GM23338 (cell line): ENCODE measurements around the gene CD63. TPM values are rescaled to one million over a fixed set of nuclear protein-coding genes. Genes with fewer than 3 reads are reported as not detected.

Experiments
- ATAC-seq: fragments of 200-7000 bp; cut with Tn5 transposase; 3 replicates; pipeline ENCODE4 v1.9.1; 2020
- DNase-seq: peaks from one replicate; pipeline ENCODE4 v3.0.0-alpha.2; 2015; ENCODE audit warnings: low spot score
- H2AFZ ChIP-seq: fragments of 200-600 bp; sonication (generic); 2 replicates; pipeline ENCODE4 v1.8.0; 2016; ENCODE audit warnings: antibody characterized with exemption, mild to moderate bottlenecking, moderate library complexity
- H3F3A ChIP-seq: fragments of 200-600 bp; sonication (generic); replicated peaks from 2 replicates; pipeline ENCODE4 v1.8.0; 2017; ENCODE audit warnings: antibody characterized with exemption, mixed run types, low read depth
- H3K27ac ChIP-seq: fragments of 200-600 bp; sonication (generic); 2 replicates; pipeline ENCODE4 v1.6.1; 2016; ENCODE audit warnings: low read depth
- H3K27me3 ChIP-seq: fragments of 200-600 bp; sonication (generic); 2 replicates; pipeline ENCODE4 v1.8.0; 2016; ENCODE audit warnings: mild to moderate bottlenecking, mixed run types, moderate library complexity; ENCODE audit not compliant: insufficient read depth
- H3K36me3 ChIP-seq: fragments of 200-600 bp; sonication (generic); 2 replicates; pipeline ENCODE4 v1.8.0; 2016; ENCODE audit warnings: mild to moderate bottlenecking; ENCODE audit not compliant: insufficient read depth
- H3K4me1 ChIP-seq: fragments of 200-600 bp; sonication (generic); 2 replicates; pipeline ENCODE4 v1.8.0; 2016; ENCODE audit warnings: mild to moderate bottlenecking, moderate library complexity; ENCODE audit not compliant: insufficient read depth
- H3K4me2 ChIP-seq: fragments of 200-600 bp; sonication (generic); 2 replicates; pipeline ENCODE4 v1.7.1; 2017; ENCODE audit warnings: mixed run types
- H3K4me3 ChIP-seq: fragments of 200-600 bp; sonication (generic); 2 replicates; pipeline ENCODE4 v1.6.1; 2016; ENCODE audit warnings: mixed run types
- H3K79me2 ChIP-seq: fragments of 200-600 bp; sonication (generic); replicated peaks from 2 replicates; pipeline ENCODE4 v1.8.0; 2017; ENCODE audit warnings: mild to moderate bottlenecking; ENCODE audit not compliant: insufficient read depth
- H3K9me2 ChIP-seq: fragments of 200-600 bp; sonication (generic); 2 replicates; pipeline ENCODE4 v1.8.0; 2017; ENCODE audit not compliant: insufficient read depth
- H4K20me1 ChIP-seq: fragments of 200-600 bp; sonication (generic); replicated peaks from 2 replicates; pipeline ENCODE4 v1.8.0; 2017; ENCODE audit warnings: mild to moderate bottlenecking; ENCODE audit not compliant: insufficient read depth
- H3K27ac Mint-ChIP-seq: 2 replicates; pipeline ENCODE4 v1.8.0; 2020; ENCODE audit warnings: inconsistent platforms, mild to moderate bottlenecking, moderate library complexity, mixed read lengths
- H3K27me3 Mint-ChIP-seq: 3 replicates; pipeline ENCODE4 v1.8.0; 2022; ENCODE audit warnings: low read depth, mild to moderate bottlenecking, moderate library complexity, mixed read lengths, inconsistent platforms; ENCODE audit not compliant: insufficient read depth, poor library complexity
- H3K36me3 Mint-ChIP-seq: 3 replicates; pipeline ENCODE4 v1.8.0; 2021; ENCODE audit warnings: low read depth, mild to moderate bottlenecking, inconsistent platforms, moderate library complexity, mixed read lengths
- H3K4me1 Mint-ChIP-seq: 3 replicates; pipeline ENCODE4 v1.8.0; 2020; ENCODE audit warnings: mild to moderate bottlenecking, inconsistent platforms, mixed read lengths
- H3K4me3 Mint-ChIP-seq: 3 replicates; pipeline ENCODE4 v1.8.0; 2021; ENCODE audit warnings: moderate library complexity, mild to moderate bottlenecking, inconsistent platforms, mixed read lengths
- H3K9me3 Mint-ChIP-seq: 3 replicates; pipeline ENCODE4 v1.8.0; 2020; ENCODE audit warnings: moderate library complexity, mild to moderate bottlenecking, inconsistent platforms, mixed read lengths
- CREB1 ChIP-seq: fragments of 250-450 bp; sonication (Bioruptor Pico); IDR thresholded peaks from 2 replicates; pipeline ENCODE4 v1.5.0; 2020; ENCODE audit warnings: low read depth, mild to moderate bottlenecking, moderate library complexity
- CTCF ChIP-seq, 2 experiments: fragments of 200-600 bp in 1 of 2; sonication (generic) in 1 of 2; conservative IDR thresholded peaks; 2 replicates each; pipeline versions ENCODE4 v1.5.1 to v1.6.1; 2016 to 2017; ENCODE audit warnings: antibody characterized with exemption in 2 of 2, low read depth in 2 of 2, mild to moderate bottlenecking in 2 of 2, moderate library complexity in 1 of 2
- ETS1 ChIP-seq: IDR thresholded peaks from 2 replicates; pipeline ENCODE4 v1.6.1; 2016; ENCODE audit warnings: antibody characterized with exemption
- NANOG ChIP-seq: IDR thresholded peaks from 2 replicates; pipeline ENCODE4 v1.6.1; 2016; ENCODE audit warnings: antibody characterized with exemption, borderline replicate concordance
- POLR2AphosphoS5 ChIP-seq: IDR thresholded peaks from 2 replicates; pipeline ENCODE4 v1.6.1; 2016; ENCODE audit warnings: antibody characterized with exemption, low read depth
- REST ChIP-seq: IDR thresholded peaks from one replicate; pipeline ENCODE4 v1.6.1; 2018; ENCODE audit warnings: antibody characterized with exemption; ENCODE audit not compliant: unreplicated experiment
- STAT1 ChIP-seq: IDR thresholded peaks from one replicate; pipeline ENCODE4 v1.6.1; 2016; ENCODE audit warnings: antibody characterized with exemption; ENCODE audit not compliant: unreplicated experiment
- ZNF114 ChIP-seq: fragments of 250-450 bp; sonication (Bioruptor Pico); IDR thresholded peaks from 2 replicates; pipeline ENCODE4 v1.5.0; 2020; ENCODE audit warnings: mild to moderate bottlenecking, moderate library complexity
- ZNF331 ChIP-seq: fragments of 250-450 bp; sonication (Bioruptor Pico); IDR thresholded peaks from 2 replicates; pipeline ENCODE4 v1.5.0; 2020; ENCODE audit warnings: low read depth, mild to moderate bottlenecking, moderate library complexity
- ZNF462 ChIP-seq: fragments of 250-450 bp; sonication (Bioruptor Pico); IDR thresholded peaks from 2 replicates; pipeline ENCODE4 v1.5.0; 2020; ENCODE audit warnings: mild to moderate bottlenecking, moderate library complexity
- polyA plus RNA-seq: library from polyadenylated mRNA; unstranded; fragments of >200 nt; fragmentation: Nextera tagmentation; extraction: Ambion mirVana; gene quantifications from 2 replicates; pipeline ENCODE4 v1.2.1, GENCODE V29; 2016
- total RNA-seq: library from RNA; depleted of rRNA; stranded (reverse); fragments of >200 nt; shearing (Covaris generic); gene quantifications from 2 replicates; pipeline ENCODE4 v1.2.3, GENCODE V29; 2014

Gene CD63
- total and polyA plus RNA-seq, 2 experiments from 2014 or later = 294 to 685 TPM

GRCh38 chr12:55703901-55704761 is 24.7 kb downstream of the CD63 start (continued):
- TF ChIP-seq CTCF (conservative IDR thresholded peaks at IDR 0.05; ENCODE audit: low read depth in 2 of 2) (no peak), STAT1 (no peak), POLR2AphosphoS5 (no peak), REST (no peak), ZNF331 (CRISPR knock-in tag) (no peak)

- peaks cover 7% of the 10 kb centered on the region; the same call in 1 of the 3 replicates for H3K36me3 Mint-ChIP-seq
- TF ChIP-seq ZNF462 (CRISPR knock-in tag) (no peak), NANOG (no peak), ZNF331 (CRISPR knock-in tag) (no peak), ETS1 (no peak), ZNF114 (CRISPR knock-in tag) (no peak), STAT1 (no peak), CREB1 (CRISPR knock-in tag) (no peak)
These were observed 25.5 kb downstream of the CD63 start for GRCh38 chr12:55703288-55703687.

More at GRCh38 chr12:55703288-55703687, 25.5 kb downstream of the CD63 start:
- Histone ChIP-seq H3K27me3 (peaks cover 7% of the 10 kb centered on the region; the same call in 1 of the 2 replicates), H3K79me2 (peaks cover 28% of the 10 kb centered on the region), H2AFZ (no peak overlapping the region), H3K36me3 (no peaks in the 10 kb centered on the region), H3K9me2 (no peaks in the 10 kb centered on the region), H4K20me1 (peaks cover 3% of the 10 kb centered on the region; the same call in 1 of the 2 replicates), H3K4me2 (no peak overlapping the region), H3K4me3 (no peak overlapping the region), H3K4me1 (peaks cover 16% of the 10 kb centered on the region), H3F3A (peaks cover 5% of the 10 kb centered on the region; the same call in 1 of the 2 replicates), H3K27ac (no peak overlapping the region)
- H3K27ac Mint-ChIP-seq = peak overlapping the region; percentile 44
- H3K4me3 Mint-ChIP-seq = no peak overlapping the region
- peaks cover 26% of the 10 kb centered on the region for H3K4me1 Mint-ChIP-seq
- no peaks in the 10 kb centered on the region for H3K9me3 Mint-ChIP-seq
- no peak for ATAC-seq
- H3K27me3 Mint-ChIP-seq = peaks cover 18% of the 10 kb centered on the region
- DNase-seq = no peak
